ENCODE results near the gene CPNE8.

The CPNE8 gene

GRCh38 chr12:38689195-38689594 is 216.2 kb downstream of the CPNE8 start:
- TF ChIP-seq, protein P1, sequence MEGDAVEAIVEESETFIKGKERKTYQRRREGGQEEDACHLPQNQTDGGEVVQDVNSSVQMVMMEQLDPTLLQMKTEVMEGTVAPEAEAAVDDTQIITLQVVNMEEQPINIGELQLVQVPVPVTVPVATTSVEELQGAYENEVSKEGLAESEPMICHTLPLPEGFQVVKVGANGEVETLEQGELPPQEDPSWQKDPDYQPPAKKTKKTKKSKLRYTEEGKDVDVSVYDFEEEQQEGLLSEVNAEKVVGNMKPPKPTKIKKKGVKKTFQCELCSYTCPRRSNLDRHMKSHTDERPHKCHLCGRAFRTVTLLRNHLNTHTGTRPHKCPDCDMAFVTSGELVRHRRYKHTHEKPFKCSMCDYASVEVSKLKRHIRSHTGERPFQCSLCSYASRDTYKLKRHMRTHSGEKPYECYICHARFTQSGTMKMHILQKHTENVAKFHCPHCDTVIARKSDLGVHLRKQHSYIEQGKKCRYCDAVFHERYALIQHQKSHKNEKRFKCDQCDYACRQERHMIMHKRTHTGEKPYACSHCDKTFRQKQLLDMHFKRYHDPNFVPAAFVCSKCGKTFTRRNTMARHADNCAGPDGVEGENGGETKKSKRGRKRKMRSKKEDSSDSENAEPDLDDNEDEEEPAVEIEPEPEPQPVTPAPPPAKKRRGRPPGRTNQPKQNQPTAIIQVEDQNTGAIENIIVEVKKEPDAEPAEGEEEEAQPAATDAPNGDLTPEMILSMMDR (IDR thresholded peaks at IDR 0.05; ENCODE audit: extremely low read depth, insufficient read depth, missing control alignments): no peak
- DNase-seq (ENCODE audit: low spot score): no peak
- in situ Hi-C loops (cut with MboI; ENCODE audit: low pct_unique_long_range_greater_than_20kb, low sequenced_read_pairs, unreplicated experiment): no loop called here

DNA sequence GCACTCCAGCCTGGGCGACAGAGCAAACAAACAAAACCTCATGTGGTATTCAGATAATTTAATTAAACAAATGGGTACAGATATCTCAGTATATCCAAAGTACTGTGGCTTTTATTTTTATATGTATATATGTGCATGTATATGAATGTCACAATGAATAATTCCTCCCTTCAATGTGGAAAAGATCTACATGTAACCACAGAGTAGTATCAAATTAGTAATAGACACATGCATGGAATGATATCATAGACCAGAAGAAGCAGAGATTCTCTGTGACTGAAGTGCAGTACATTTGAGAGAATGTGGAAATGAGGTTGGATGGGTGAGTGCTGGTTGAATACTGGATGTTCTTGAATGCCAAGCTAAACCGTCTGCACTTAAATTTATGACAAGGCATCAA is 222.9 kb downstream of the CPNE8 start:
- DNase-seq (ENCODE audit: low spot score): no peak
- TF ChIP-seq, protein P1 (IDR thresholded peaks at IDR 0.05; ENCODE audit: extremely low read depth, insufficient read depth, missing control alignments): no peak
- in situ Hi-C loops (cut with MboI; ENCODE audit: low pct_unique_long_range_greater_than_20kb, low sequenced_read_pairs, unreplicated experiment): no loop called here

DNA sequence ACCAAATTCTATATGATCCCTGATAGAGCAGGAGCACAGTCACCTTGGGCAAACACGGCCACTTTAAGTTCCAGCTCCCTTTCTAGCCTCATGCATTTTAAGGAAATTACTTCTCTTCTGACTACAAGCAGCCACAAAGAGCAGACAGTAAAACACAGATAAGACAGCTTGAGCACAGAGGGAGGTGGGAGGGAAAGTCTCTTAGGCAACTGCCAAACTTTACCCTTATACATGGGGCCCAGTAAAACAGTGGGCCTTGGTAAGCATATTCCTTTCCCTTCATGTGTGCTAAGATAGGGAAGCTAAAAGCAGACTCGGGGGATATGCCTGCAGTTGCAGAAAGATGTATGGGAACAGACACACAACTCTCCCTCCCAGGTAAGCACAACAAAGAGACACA is 235.9 kb downstream of the CPNE8 start:
- in situ Hi-C loops (cut with MboI; ENCODE audit: low pct_unique_long_range_greater_than_20kb, low sequenced_read_pairs, unreplicated experiment): loop anchor here (25.0 kb wide), 1 partner anchor 332 kb away; no protein-coding TSS in a partner anchor
- DNase-seq (ENCODE audit: low spot score): no peak
- TF ChIP-seq, protein P1 (IDR thresholded peaks at IDR 0.05; ENCODE audit: extremely low read depth, insufficient read depth, missing control alignments): no peak

DNA sequence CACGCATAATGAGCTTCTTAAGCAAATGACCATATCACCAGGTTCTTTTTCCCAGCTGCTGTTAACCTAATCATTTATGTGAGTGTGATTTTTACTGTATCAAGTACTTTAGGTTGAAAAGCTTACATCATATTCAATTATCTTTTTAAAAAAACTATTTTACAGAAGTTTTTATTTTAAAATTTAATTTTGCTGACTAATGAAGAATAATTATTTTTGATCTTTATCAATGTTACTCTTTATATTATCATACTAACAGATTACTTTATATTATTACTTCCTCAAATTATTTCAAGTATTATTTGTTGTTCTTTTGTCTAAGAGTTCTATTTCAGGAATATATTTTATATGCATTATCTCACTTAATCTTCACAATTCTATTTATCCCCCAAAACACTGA is 236.3 kb downstream of the CPNE8 start:
- in situ Hi-C loops (cut with MboI; ENCODE audit: low pct_unique_long_range_greater_than_20kb, low sequenced_read_pairs, unreplicated experiment): loop anchor here (25.0 kb wide), 1 partner anchor 332 kb away; no protein-coding TSS in a partner anchor
- TF ChIP-seq, protein P1 (IDR thresholded peaks at IDR 0.05; ENCODE audit: extremely low read depth, insufficient read depth, missing control alignments): no peak
- DNase-seq (ENCODE audit: low spot score): no peak

DNA sequence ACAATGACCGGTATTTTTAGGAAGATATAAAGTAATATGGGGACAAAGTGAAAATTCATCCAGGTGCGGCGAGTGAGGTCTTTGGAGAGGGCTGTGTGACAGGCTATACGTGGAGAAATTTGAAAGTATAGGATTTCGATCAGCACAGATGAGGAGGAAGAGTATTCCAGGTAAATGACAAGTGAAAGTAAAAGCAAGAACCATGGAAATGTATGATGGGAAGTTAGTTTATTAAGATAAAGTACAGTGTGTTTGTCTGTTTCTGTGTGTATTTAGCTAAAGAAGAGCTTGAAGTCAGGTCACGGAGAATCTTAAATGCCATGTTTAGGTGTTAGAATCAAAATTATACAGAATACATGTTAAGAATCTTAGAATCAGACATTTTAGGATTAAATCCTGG is 239.0 kb downstream of the CPNE8 start:
- no peak for DNase-seq (ENCODE audit: low spot score)
- in situ Hi-C loops (cut with MboI; ENCODE audit: low pct_unique_long_range_greater_than_20kb, low sequenced_read_pairs, unreplicated experiment): loop anchor here (25.0 kb wide), 1 partner anchor 329 kb away; no protein-coding TSS in a partner anchor
- TF ChIP-seq, protein P1 (IDR thresholded peaks at IDR 0.05; ENCODE audit: extremely low read depth, insufficient read depth, missing control alignments): no peak

- DNase-seq (ENCODE audit: low spot score): no peak
- TF ChIP-seq, protein P1 (IDR thresholded peaks at IDR 0.05; ENCODE audit: extremely low read depth, insufficient read depth, missing control alignments): peak; percentile 64
- in situ Hi-C loops (cut with MboI; ENCODE audit: low pct_unique_long_range_greater_than_20kb, low sequenced_read_pairs, unreplicated experiment): loop anchor here (25.0 kb wide), 1 partner anchor 327 kb away; no protein-coding TSS in a partner anchor
These were observed 240.6 kb downstream of the CPNE8 start for GRCh38 chr12:38664661-38665269.

Data from GM13977 (cell line).